Stomach (tissue), 9 donors: ENCODE measurements around the gene COL6A5. TPM values are rescaled to one million over a fixed set of nuclear protein-coding genes. Genes with fewer than 3 reads are reported as not detected.

Source experiments
- DNase-seq, 2 donors: peaks; one replicate each; pipeline versions ENCODE4 v3.0.0 to v3.0.0-alpha.2; 2013 to 2019
- H3K27ac ChIP-seq, 5 donors: fragments of 200-600 bp in 4 of 5; sonication (generic) in 4 of 5; one replicate each; pipeline ENCODE4 v1.5.1; 2013 to 2019; ENCODE audit warnings: mild to moderate bottlenecking in 1 of 5, moderate library complexity in 1 of 5
- H3K27me3 ChIP-seq, 3 donors: fragments of 200-600 bp; sonication (generic); one replicate each; pipeline ENCODE4 v1.5.1; 2017 to 2019; ENCODE audit warnings: mixed run types in 1 of 3
- H3K36me3 ChIP-seq, 4 donors: fragments of 200-600 bp; sonication (generic); 1 replicate in 3 of 4; 2 replicates in 1 of 4; pipeline ENCODE4 v1.5.1; 2016 to 2019
- H3K4me1 ChIP-seq, 4 donors: fragments of 200-600 bp; sonication (generic); one replicate each; pipeline ENCODE4 v1.5.1; 2016 to 2019
- H3K4me3 ChIP-seq, 4 donors: fragments of 200-600 bp; sonication (generic) in 3 of 4; one replicate each; pipeline ENCODE4 v1.5.1; 2016 to 2019; ENCODE audit warnings: mild to moderate bottlenecking in 1 of 4
- H3K9me3 ChIP-seq, 4 donors: fragments of 200-600 bp; sonication (generic); one replicate each; pipeline ENCODE4 v1.5.1; 2016 to 2019
- CTCF ChIP-seq, 7 experiments: fragments of 450-650 bp in 4 of 7; fragments of 200-600 bp in 3 of 7; sonication (generic) in 3 of 7; IDR thresholded peaks; one replicate each; pipeline ENCODE4 v1.5.1; 2016 to 2019; ENCODE audit warnings: antibody characterized with exemption in 7 of 7, control low read depth in 2 of 7, mild to moderate bottlenecking in 1 of 7
- EP300 ChIP-seq: sonication (generic); formaldehyde crosslinking; IDR thresholded peaks from one replicate; pipeline ENCODE4 v1.6.1; 2017; ENCODE audit warnings: antibody characterized with exemption
- POLR2A ChIP-seq, 4 donors: fragments of 450-650 bp; IDR thresholded peaks; one replicate each; pipeline ENCODE4 v1.6.1; 2016; ENCODE audit warnings: antibody characterized with exemption in 4 of 4, control low read depth in 2 of 4, mild to moderate bottlenecking in 1 of 4, moderate library complexity in 1 of 4
- POLR2AphosphoS5 ChIP-seq, 3 donors: sonication (generic); formaldehyde crosslinking; IDR thresholded peaks; one replicate each; pipeline ENCODE4 v1.6.1; 2016; ENCODE audit warnings: antibody characterized with exemption in 3 of 3
- WGBS, 5 donors: extraction: QIAGEN DNeasy Blood & Tissue Kit in 3 of 5; methylation state at CpG; one replicate each; pipeline versions ENCODE4 v1.1.5 to v1.1.7; 2013 to 2018; 5-methylcytosine and 5-hydroxymethylcytosine counted together
- intact Hi-C: fragments of 100-400 bp; cut with DNase I; formaldehyde crosslinking; loops from one replicate; pipeline ENCODE4 v1.15.1; 2023; ENCODE audit warnings: low total_unique reads
- polyA plus RNA-seq, 3 donors: library from polyadenylated mRNA; stranded (reverse); fragments of 200-250 nt; gene quantifications; one replicate each; pipeline ENCODE4 v1.2.3, GENCODE V29; 2013
- total RNA-seq, 5 donors: library from RNA; depleted of rRNA; stranded (reverse); fragments of >200 nt; gene quantifications; one replicate each; pipeline versions ENCODE4 v1.1.0 to v1.2.3, GENCODE V29; 2014 to 2016
- donor health status: healthy with polysubstance abuse.
- donor health status: Bipolar disorder and iron deficiency.
- donor health status: healthy.

COL6A5 gene
- total and polyA plus RNA-seq, 8 donors: 0.05 to 3.3 (median 0.59) TPM; not detected in 2

GRCh38 chr3:130374033-130374432 lies 28.6 kb downstream of the COL6A5 start:
- intact Hi-C loops: no loop called here
- Histone ChIP-seq H3K4me3 (no peak overlapping the region), H3K36me3 (no peaks in the 10 kb centered on the region), H3K4me1 (no peaks in the 10 kb centered on the region), H3K27ac (no peak overlapping the region), H3K9me3 (no peaks in the 10 kb centered on the region), H3K27me3 (no peaks in the 10 kb centered on the region)
- no peak for DNase-seq
- TF ChIP-seq CTCF (IDR thresholded peaks at IDR 0.05) (no peak), EP300 (no peak), POLR2AphosphoS5 (IDR thresholded peaks at IDR 0.05) (no peak), POLR2A (IDR thresholded peaks at IDR 0.05) (no peak)
- 61 to 81% (median 73%) methylated on average over 3 of the region's 3 CpGs for WGBS, 5 donors

- H3K9me3 ChIP-seq: no peaks in the 10 kb centered on the region
- DNase-seq: no peak
- TF ChIP-seq EP300 (no peak), POLR2A (IDR thresholded peaks at IDR 0.05) (no peak), CTCF (IDR thresholded peaks at IDR 0.05) (no peak), POLR2AphosphoS5 (IDR thresholded peaks at IDR 0.05) (no peak)
- intact Hi-C loops: no loop called here
- 77 to 92% (median 85%) methylated on average over 1 of the region's 1 CpG for WGBS, 5 donors
- no peaks in the 10 kb centered on the region for H3K27me3 ChIP-seq
- H3K4me1 ChIP-seq: no peaks in the 10 kb centered on the region
- no peak overlapping the region for H3K4me3 ChIP-seq
- H3K27ac ChIP-seq: no peak overlapping the region
- no peaks in the 10 kb centered on the region for H3K36me3 ChIP-seq
These were observed 29.4 kb downstream of the COL6A5 start for GRCh38 chr3:130374908-130375307.

GRCh38 chr3:130377960-130378676 lies 32.6 kb downstream of the COL6A5 start:
- DNase-seq: no peak
- H3K27me3 ChIP-seq: no peaks in the 10 kb centered on the region
- no peak overlapping the region for H3K27ac ChIP-seq
- H3K36me3 ChIP-seq: no peaks in the 10 kb centered on the region
- TF ChIP-seq CTCF (IDR thresholded peaks at IDR 0.05) (no peak), EP300 (no peak), POLR2AphosphoS5 (IDR thresholded peaks at IDR 0.05) (no peak), POLR2A (IDR thresholded peaks at IDR 0.05) (no peak)
- no peaks in the 10 kb centered on the region for H3K4me1 ChIP-seq
- WGBS, 5 donors: 61 to 85% (median 77%) methylated on average over 1 of the region's 1 CpG
- H3K9me3 ChIP-seq: no peaks in the 10 kb centered on the region
- intact Hi-C loops: no loop called here
- no peak overlapping the region for H3K4me3 ChIP-seq

GRCh38 chr3:130378677-130379191 lies 33.3 kb downstream of the COL6A5 start:
- 69 to 87% (median 81%) methylated on average over 7 of the region's 7 CpGs for WGBS, 5 donors
- intact Hi-C loops: no loop called here
- H3K9me3 ChIP-seq: no peaks in the 10 kb centered on the region
- no peak for TF ChIP-seq POLR2A (IDR thresholded peaks at IDR 0.05)
- TF ChIP-seq EP300: no peak
- no peak for TF ChIP-seq CTCF (IDR thresholded peaks at IDR 0.05)
- TF ChIP-seq POLR2AphosphoS5 (IDR thresholded peaks at IDR 0.05): no peak
- H3K36me3 ChIP-seq: no peaks in the 10 kb centered on the region
- no peak overlapping the region for H3K27ac ChIP-seq
- no peaks in the 10 kb centered on the region for H3K4me1 ChIP-seq
- no peak overlapping the region for H3K4me3 ChIP-seq
- DNase-seq: no peak
- no peaks in the 10 kb centered on the region for H3K27me3 ChIP-seq
